KMS-11 (cell line): ENCODE data around the gene GCSH.

ENCODE experiments used
- H2AFZ ChIP-seq: fragments of 200-600 bp; sonication (generic); 2 replicates; pipeline ENCODE4 v1.6.1; 2016; ENCODE audit warnings: antibody characterized with exemption, mixed run types, low read depth
- H3K27ac ChIP-seq: fragments of 200-600 bp; sonication (generic); 2 replicates; pipeline ENCODE4 v1.6.1; 2016; ENCODE audit warnings: mild to moderate bottlenecking, mixed run types
- H3K27me3 ChIP-seq: fragments of 200-600 bp; sonication (generic); 2 replicates; pipeline ENCODE4 v1.6.1; 2017; ENCODE audit warnings: mild to moderate bottlenecking, low read depth, mixed run types, moderate library complexity; ENCODE audit not compliant: insufficient read depth
- H3K36me3 ChIP-seq: fragments of 200-600 bp; sonication (generic); 2 replicates; pipeline ENCODE4 v1.6.1; 2017; ENCODE audit warnings: mild to moderate bottlenecking, mixed run types; ENCODE audit not compliant: insufficient read depth
- H3K4me1 ChIP-seq: fragments of 200-600 bp; sonication (generic); 2 replicates; pipeline ENCODE4 v1.6.1; 2016; ENCODE audit warnings: mild to moderate bottlenecking, low read depth, mixed run types; ENCODE audit not compliant: poor library complexity, severe bottlenecking
- H3K4me2 ChIP-seq: fragments of 200-600 bp; sonication (generic); 2 replicates; pipeline ENCODE4 v1.7.0; 2016; ENCODE audit warnings: mild to moderate bottlenecking, mixed run types
- H3K4me3 ChIP-seq: fragments of 200-600 bp; sonication (generic); IDR thresholded peaks from 2 replicates; pipeline ENCODE4 v1.6.1; 2017; ENCODE audit warnings: low read depth, low read length, mixed read lengths; ENCODE audit not compliant: insufficient read depth
- H3K79me2 ChIP-seq: fragments of 200-600 bp; sonication (generic); 2 replicates; pipeline ENCODE4 v1.6.1; 2016; ENCODE audit warnings: low read depth, mixed run types; ENCODE audit not compliant: insufficient read depth
- H3K9ac ChIP-seq: fragments of 200-600 bp; sonication (generic); 2 replicates; pipeline ENCODE4 v1.6.1; 2016; ENCODE audit warnings: mild to moderate bottlenecking, mixed run types
- H4K20me1 ChIP-seq: fragments of 200-600 bp; sonication (generic); 2 replicates; pipeline ENCODE4 v1.6.1; 2016; ENCODE audit warnings: mild to moderate bottlenecking, mixed run types; ENCODE audit not compliant: insufficient read depth
- TF ChIP-seq, protein P1 (sequence below): fragments of 200-600 bp; sonication (generic); conservative IDR thresholded peaks from 2 replicates; pipeline ENCODE4 v1.6.1; 2017; ENCODE audit warnings: low read depth, mild to moderate bottlenecking, antibody characterized with exemption, low read length, moderate library complexity, mixed read lengths

GCSH gene

DNA sequence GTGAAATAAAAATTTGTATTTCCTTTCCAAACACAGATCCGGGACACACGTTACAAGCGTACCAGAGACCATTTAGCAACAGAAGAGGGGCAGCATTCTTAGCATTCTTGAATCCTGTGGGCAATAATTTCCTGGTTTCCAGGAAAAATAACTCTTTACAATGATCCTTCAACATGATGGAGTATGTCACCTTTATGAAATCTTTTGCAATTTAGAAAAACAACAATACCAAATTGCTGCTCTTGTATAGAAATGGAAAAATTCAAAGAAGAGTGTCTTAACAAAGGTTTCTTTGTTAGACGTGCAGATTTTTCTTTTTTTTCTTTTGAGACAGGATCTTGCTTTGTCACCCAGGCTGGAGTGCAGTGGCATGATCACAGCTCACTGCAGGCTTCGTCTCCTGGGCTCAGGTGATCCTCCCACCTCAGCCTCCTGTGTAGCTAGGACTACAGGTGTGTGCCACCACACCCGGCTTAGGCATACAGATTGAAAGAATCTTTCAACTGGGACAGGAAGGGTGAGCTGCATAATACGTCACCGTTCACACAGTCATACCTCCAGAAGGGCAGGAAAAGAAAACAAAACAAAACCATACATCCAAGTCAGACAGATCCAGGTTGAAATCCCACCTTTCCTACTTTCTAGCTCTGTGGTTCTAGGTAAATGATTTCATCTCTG lies 10.8 kb upstream of the GCSH start:
- Histone ChIP-seq H3K36me3 (no peaks in the 10 kb centered on the region), H3K27me3 (no peaks in the 10 kb centered on the region), H3K79me2 (no peaks in the 10 kb centered on the region), H3K27ac (no peak overlapping the region), H3K9ac (no peak overlapping the region), H3K4me1 (no peaks in the 10 kb centered on the region), H4K20me1 (no peaks in the 10 kb centered on the region), H2AFZ (no peak overlapping the region), H3K4me2 (no peak overlapping the region), H3K4me3 (no peak overlapping the region)
- TF ChIP-seq, protein P1, sequence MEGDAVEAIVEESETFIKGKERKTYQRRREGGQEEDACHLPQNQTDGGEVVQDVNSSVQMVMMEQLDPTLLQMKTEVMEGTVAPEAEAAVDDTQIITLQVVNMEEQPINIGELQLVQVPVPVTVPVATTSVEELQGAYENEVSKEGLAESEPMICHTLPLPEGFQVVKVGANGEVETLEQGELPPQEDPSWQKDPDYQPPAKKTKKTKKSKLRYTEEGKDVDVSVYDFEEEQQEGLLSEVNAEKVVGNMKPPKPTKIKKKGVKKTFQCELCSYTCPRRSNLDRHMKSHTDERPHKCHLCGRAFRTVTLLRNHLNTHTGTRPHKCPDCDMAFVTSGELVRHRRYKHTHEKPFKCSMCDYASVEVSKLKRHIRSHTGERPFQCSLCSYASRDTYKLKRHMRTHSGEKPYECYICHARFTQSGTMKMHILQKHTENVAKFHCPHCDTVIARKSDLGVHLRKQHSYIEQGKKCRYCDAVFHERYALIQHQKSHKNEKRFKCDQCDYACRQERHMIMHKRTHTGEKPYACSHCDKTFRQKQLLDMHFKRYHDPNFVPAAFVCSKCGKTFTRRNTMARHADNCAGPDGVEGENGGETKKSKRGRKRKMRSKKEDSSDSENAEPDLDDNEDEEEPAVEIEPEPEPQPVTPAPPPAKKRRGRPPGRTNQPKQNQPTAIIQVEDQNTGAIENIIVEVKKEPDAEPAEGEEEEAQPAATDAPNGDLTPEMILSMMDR: no peak

DNA sequence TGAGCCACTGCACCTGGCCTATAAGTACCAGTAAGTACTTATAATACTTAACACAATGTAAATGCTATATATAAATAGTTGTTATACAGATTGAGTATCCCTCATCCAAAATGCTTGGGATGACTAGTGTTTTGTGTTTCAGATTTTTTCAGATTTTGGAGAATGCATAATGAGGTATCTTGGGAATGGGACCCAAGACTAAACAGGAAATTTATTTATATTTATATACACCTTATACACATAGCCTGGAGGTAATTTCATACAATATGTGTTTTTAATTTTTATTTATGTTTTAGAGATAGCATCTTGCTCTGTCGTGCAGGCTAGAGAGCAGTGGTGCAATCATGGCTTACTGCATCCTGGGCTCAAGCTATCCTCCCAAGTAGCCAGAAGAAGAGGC lies 9.8 kb upstream of the GCSH start:
- Histone ChIP-seq H3K4me2 (no peak overlapping the region), H3K4me1 (no peaks in the 10 kb centered on the region), H4K20me1 (no peaks in the 10 kb centered on the region), H3K27ac (no peak overlapping the region), H2AFZ (no peak overlapping the region), H3K4me3 (no peak overlapping the region), H3K27me3 (no peaks in the 10 kb centered on the region), H3K79me2 (no peaks in the 10 kb centered on the region), H3K36me3 (no peaks in the 10 kb centered on the region), H3K9ac (no peak overlapping the region)
- TF ChIP-seq, protein P1: no peak

DNA sequence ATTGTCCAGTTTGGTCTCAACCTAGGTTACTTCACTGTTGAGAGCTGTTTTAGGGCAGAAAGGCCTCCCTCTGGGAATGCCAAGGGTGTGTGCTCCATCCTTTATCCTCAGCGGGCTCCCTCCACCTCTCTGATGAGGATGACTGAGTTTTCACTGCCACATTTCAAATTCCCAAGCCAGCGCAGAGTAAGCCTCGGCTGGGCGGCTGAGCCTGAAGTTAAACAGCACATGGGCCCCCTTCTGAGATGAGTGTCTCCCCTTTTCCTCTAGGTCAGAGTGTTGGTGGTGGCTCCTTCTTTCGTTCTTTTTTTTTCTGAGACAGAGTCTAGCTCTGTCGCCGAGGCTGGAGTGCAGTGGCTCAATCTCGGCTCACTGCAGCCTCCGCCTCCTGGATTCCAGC lies 5.5 kb upstream of the GCSH start:
- TF ChIP-seq, protein P1: no peak
- Histone ChIP-seq H3K36me3 (no peaks in the 10 kb centered on the region), H4K20me1 (no peaks in the 10 kb centered on the region), H3K79me2 (no peaks in the 10 kb centered on the region), H3K4me3 (no peak overlapping the region), H3K9ac (no peak overlapping the region), H3K4me2 (no peak overlapping the region), H3K27ac (no peak overlapping the region), H3K27me3 (no peaks in the 10 kb centered on the region), H3K4me1 (peaks cover 8% of the 10 kb centered on the region), H2AFZ (no peak overlapping the region)

GRCh38 chr16:81099958-81100357 lies 3.8 kb upstream of the GCSH start:
- no peaks in the 10 kb centered on the region for H3K36me3 ChIP-seq
- H3K4me3 ChIP-seq: no peak overlapping the region
- no peaks in the 10 kb centered on the region for H3K27me3 ChIP-seq
- H3K4me2 ChIP-seq: no peak overlapping the region
- H3K4me1 ChIP-seq: peaks cover 11% of the 10 kb centered on the region
- no peaks in the 10 kb centered on the region; the same call in 1 of the 2 replicates for H3K79me2 ChIP-seq
- no peaks in the 10 kb centered on the region for H4K20me1 ChIP-seq
- no peak overlapping the region for H2AFZ ChIP-seq
- H3K9ac ChIP-seq: no peak overlapping the region
- no peak overlapping the region for H3K27ac ChIP-seq
- TF ChIP-seq, protein P1: no peak
